Transverse colon (tissue), 3 donors: Measurements from ENCODE around the gene AFAP1L2.

ENCODE experiments used
- POLR2A ChIP-seq: fragments of 450-650 bp; IDR thresholded peaks from one replicate; pipeline ENCODE4 v1.6.1; 2016; ENCODE audit warnings: antibody characterized with exemption, mild to moderate bottlenecking, moderate library complexity
- TF ChIP-seq, protein P1 (sequence below), 5 experiments: fragments of 200-600 bp in 3 of 5; fragments of 450-650 bp in 2 of 5; sonication (generic) in 3 of 5; IDR thresholded peaks; 1 replicate in 2 of 5; 2 replicates in 3 of 5; pipeline ENCODE4 v1.5.1; 2016 to 2017; ENCODE audit warnings: antibody characterized with exemption in 5 of 5, inconsistent platforms in 3 of 5, mild to moderate bottlenecking in 2 of 5, moderate library complexity in 1 of 5

- TF ChIP-seq POLR2A, result no peak
- TF ChIP-seq, protein P1, sequence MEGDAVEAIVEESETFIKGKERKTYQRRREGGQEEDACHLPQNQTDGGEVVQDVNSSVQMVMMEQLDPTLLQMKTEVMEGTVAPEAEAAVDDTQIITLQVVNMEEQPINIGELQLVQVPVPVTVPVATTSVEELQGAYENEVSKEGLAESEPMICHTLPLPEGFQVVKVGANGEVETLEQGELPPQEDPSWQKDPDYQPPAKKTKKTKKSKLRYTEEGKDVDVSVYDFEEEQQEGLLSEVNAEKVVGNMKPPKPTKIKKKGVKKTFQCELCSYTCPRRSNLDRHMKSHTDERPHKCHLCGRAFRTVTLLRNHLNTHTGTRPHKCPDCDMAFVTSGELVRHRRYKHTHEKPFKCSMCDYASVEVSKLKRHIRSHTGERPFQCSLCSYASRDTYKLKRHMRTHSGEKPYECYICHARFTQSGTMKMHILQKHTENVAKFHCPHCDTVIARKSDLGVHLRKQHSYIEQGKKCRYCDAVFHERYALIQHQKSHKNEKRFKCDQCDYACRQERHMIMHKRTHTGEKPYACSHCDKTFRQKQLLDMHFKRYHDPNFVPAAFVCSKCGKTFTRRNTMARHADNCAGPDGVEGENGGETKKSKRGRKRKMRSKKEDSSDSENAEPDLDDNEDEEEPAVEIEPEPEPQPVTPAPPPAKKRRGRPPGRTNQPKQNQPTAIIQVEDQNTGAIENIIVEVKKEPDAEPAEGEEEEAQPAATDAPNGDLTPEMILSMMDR (IDR thresholded peaks at IDR 0.05), result no peak
Observed at GRCh38 chr10:114256008-114256765, 148.1 kb downstream of the AFAP1L2 start.
